HG02970 (cell line): ENCODE data around the gene LTB4R.

ENCODE experiments used
- ATAC-seq: cut with Tn5 transposase; IDR thresholded peaks from one replicate; pipeline ENCODE4 v1.9.1; 2021; ENCODE audit warnings: mild to moderate bottlenecking, moderate library complexity, moderate number of reproducible peaks; ENCODE audit not compliant: unreplicated experiment, low FRiP score

Gene LTB4R

DNA sequence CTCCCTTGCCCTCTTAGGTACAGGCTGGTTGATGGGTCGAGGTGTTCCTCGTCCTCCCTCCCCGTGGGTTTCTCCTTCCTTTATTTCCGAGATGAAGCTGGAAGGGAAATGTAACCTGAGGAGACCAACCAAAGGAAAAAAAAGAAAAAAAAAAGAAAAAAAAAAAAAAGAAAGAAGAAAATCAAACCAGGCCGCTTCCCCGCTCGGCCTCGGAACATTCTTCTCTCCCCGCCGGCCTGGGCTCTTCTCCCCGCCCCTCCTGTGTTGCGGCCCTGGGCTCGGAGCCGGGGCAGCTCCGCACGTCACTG is 55.1 kb downstream of the LTB4R start:
- ATAC-seq: no peak

DNA sequence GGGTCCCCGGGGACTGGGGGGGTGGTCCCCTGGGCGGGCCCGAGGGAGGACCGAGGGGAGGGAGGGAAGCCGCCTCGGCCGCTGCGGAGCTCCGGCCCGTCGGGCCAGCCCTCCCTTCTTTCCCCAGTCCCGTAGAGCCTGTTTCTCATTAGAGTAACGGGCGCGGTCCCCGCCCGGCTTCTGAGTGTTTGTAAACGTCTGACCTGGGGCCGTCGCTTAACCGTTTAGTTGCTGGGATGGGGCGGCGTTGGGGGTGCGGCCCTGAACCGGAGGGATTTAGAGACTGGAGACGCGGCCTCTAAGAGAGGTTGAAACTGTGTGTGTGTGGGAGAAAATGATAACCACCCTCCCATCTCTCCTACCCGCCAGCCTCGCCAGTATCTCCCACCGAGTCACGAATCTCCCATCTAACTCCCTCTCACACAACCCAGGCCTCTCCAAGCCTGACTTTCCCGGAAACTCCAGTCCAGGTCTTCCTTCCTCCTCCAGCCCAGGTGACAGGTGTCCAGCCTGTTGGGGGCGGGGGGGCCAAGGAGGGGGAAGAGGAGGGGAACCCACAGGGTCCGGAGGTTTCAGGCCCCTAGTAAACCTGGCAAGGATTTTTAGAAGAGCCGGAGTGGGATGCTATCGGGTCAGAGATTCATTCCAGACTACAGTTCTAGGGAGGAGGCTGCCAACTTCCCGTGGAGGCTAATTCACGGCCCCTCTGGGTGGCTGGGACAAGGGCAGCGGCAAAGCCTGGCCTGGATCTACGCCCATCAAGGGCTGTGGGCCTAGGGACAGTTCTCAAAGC is 55.6 kb downstream of the LTB4R start:
- ATAC-seq: peak; percentile 62
